ENCODE results near the gene MASP1.

MASP1 gene, protein sequence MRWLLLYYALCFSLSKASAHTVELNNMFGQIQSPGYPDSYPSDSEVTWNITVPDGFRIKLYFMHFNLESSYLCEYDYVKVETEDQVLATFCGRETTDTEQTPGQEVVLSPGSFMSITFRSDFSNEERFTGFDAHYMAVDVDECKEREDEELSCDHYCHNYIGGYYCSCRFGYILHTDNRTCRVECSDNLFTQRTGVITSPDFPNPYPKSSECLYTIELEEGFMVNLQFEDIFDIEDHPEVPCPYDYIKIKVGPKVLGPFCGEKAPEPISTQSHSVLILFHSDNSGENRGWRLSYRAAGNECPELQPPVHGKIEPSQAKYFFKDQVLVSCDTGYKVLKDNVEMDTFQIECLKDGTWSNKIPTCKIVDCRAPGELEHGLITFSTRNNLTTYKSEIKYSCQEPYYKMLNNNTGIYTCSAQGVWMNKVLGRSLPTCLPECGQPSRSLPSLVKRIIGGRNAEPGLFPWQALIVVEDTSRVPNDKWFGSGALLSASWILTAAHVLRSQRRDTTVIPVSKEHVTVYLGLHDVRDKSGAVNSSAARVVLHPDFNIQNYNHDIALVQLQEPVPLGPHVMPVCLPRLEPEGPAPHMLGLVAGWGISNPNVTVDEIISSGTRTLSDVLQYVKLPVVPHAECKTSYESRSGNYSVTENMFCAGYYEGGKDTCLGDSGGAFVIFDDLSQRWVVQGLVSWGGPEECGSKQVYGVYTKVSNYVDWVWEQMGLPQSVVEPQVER

DNA sequence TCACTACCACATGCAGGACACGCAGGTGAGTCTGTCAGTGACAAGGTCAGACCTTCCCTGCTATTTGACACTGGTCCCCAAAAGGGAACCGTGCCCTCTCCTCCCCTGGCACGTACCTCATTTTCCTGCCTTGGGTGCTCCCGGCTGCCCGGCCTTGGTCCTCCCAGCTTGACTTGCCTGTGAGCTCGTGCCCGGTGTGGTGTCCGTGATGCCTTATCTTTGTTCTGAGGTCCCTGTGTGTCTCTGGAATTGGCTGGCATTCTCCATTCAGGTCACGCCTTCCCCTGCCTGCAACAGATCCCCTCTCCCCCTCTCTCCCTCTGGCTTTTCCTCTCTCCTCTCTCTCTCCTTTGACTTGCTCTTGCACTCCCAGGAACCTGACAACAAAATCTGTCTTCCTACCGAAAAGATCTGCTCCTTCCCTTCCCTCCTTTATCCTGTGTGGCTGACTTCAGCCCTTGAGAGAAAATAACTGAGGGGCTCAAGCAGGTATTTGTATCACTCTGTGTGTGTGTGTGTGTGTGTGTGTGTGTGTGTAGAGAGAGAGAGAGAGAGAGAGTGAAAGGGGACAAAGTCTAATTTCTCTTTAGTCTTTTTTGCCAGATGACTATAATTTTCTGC lies at the start of gene MASP1:
MASP1 (minus strand) TSS at position 226 of the 621 bp plus-strand sequence; CDS start at position 121, 105 bp downstream.
- peak within 1 kb of the TSS; percentile 62 to 71 for H3K4me3 ChIP-seq (ENCODE audit: low read depth in 1 of 2, low read length in 2 of 2)
- H3K27me3 ChIP-seq (ENCODE audit: control insufficient read depth in 1 of 2, insufficient read depth in 2 of 2, low read length in 2 of 2) = no peaks in the 10 kb centered on the region
- peak within 1 kb of the TSS; percentile 82 for H3K9ac ChIP-seq (ENCODE audit: low read length)
- no peaks in the 10 kb centered on the region for H3K36me3 ChIP-seq (ENCODE audit: insufficient read depth, low read length)
- peak within 1 kb of the TSS; percentile 71 for H3K27ac ChIP-seq (ENCODE audit: low read depth, low read length)
- H3K4me1 ChIP-seq (ENCODE audit: insufficient read depth, low read length) = peaks cover 50% of the 10 kb centered on the region
- no peaks in the 10 kb centered on the region for H3K9me3 ChIP-seq (ENCODE audit: low read length)

DNA sequence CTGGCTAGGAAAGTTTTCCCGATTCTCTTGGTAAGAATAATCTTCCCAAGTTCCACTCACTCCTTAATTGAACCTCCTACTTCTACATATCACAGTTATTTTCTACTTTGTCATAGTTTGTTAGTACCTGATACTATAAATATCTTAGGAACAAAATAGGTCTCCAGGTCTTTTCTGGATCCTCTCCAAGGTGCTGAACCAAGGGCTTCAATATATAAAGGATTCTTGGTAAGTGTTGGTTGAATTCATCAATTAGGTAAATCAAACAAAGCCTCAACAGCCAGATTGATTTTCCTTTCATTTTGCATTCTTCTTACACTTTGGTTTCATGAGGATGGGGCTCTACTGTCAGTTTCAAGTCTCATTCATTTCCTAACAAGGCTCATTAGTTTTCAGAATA lies 49.0 kb upstream of the MASP1 start:
- Histone ChIP-seq H3K36me3 (ENCODE audit: insufficient read depth, low read length) (no peaks in the 10 kb centered on the region), H3K27me3 (ENCODE audit: control insufficient read depth in 1 of 2, insufficient read depth in 2 of 2, low read length in 2 of 2) (no peaks in the 10 kb centered on the region), H3K4me1 (ENCODE audit: insufficient read depth, low read length) (no peaks in the 10 kb centered on the region), H3K27ac (ENCODE audit: low read depth, low read length) (no peak overlapping the region), H3K4me3 (ENCODE audit: low read depth in 1 of 2, low read length in 2 of 2) (no peak overlapping the region), H3K9ac (ENCODE audit: low read length) (no peak overlapping the region), H3K9me3 (ENCODE audit: low read length) (no peaks in the 10 kb centered on the region)

DNA sequence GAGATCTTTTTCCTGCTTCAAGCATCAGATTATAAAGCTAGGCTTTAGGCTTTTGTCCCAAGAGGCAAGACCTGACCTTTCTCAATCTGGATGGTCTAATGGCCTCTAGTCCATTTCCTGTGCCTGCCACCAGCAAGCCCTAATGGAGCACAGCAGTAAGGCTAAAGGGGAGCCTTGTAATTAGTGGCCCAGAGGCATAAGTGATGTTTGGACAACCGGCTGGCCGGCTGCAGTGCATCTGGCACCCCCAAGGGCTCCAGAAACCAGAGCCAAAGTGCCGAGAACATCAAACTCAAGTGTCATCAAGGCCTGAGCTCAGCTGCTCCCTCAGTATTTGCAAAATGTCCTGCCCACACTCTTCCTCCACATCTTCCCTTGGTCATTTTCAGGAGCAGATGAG lies 44.8 kb upstream of the MASP1 start:
- no peaks in the 10 kb centered on the region for H3K36me3 ChIP-seq (ENCODE audit: insufficient read depth, low read length)
- no peak overlapping the region for H3K4me3 ChIP-seq (ENCODE audit: low read depth in 1 of 2, low read length in 2 of 2)
- no peak overlapping the region for H3K9ac ChIP-seq (ENCODE audit: low read length)
- no peaks in the 10 kb centered on the region for H3K4me1 ChIP-seq (ENCODE audit: insufficient read depth, low read length)
- no peaks in the 10 kb centered on the region for H3K9me3 ChIP-seq (ENCODE audit: low read length)
- H3K27me3 ChIP-seq (ENCODE audit: control insufficient read depth in 1 of 2, insufficient read depth in 2 of 2, low read length in 2 of 2) = no peaks in the 10 kb centered on the region
- no peak overlapping the region for H3K27ac ChIP-seq (ENCODE audit: low read depth, low read length)

DNA sequence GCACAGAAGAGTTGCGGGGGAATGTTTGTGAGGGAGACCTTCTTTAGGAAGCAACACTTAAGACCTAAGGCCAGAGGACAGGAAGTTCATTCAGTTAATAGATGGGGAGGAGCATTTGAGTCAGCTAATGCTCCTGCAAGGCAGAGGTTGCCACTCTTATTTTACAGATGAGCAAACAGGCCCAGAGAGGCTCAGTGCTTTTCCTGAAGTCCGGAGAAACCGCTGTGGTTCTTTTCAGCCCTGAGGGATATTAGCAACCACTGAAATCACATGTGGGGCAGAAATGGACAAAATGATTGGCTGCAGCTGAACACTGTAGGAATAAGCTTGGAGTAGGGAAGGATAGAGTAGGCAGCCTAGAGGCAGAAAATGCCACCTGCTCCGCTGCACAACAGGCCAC lies 43.4 kb upstream of the MASP1 start:
- Histone ChIP-seq H3K27ac (ENCODE audit: low read depth, low read length) (no peak overlapping the region), H3K9ac (ENCODE audit: low read length) (no peak overlapping the region)

DNA sequence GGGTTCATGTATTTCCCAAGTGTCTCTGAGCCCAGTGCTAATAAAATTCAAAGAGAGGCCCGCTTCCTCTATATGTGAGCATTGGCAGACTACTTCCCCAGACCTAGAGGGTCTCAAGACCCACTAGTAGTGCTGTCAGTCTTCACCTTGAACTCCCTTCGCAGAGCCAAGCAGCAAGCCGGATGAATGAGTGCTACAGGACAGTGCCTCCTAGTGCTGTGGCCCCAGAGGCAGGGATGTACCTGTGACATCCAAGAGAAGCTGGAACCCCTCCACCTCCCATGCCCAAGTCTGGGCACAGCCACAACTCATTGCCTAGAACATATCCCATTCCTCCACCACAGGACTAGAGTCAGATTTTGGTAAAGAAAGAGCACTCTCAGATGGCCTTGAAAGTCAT lies 37.2 kb upstream of the MASP1 start:
- H3K27ac ChIP-seq (ENCODE audit: low read depth, low read length) = no peak overlapping the region
- H3K9ac ChIP-seq (ENCODE audit: low read length) = no peak overlapping the region
- H3K36me3 ChIP-seq (ENCODE audit: insufficient read depth, low read length) = no peaks in the 10 kb centered on the region
- no peaks in the 10 kb centered on the region for H3K4me1 ChIP-seq (ENCODE audit: insufficient read depth, low read length)
- H3K27me3 ChIP-seq (ENCODE audit: control insufficient read depth in 1 of 2, insufficient read depth in 2 of 2, low read length in 2 of 2) = no peaks in the 10 kb centered on the region
- no peak overlapping the region for H3K4me3 ChIP-seq (ENCODE audit: low read depth in 1 of 2, low read length in 2 of 2)
- H3K9me3 ChIP-seq (ENCODE audit: low read length) = no peaks in the 10 kb centered on the region

More for the DNA sequence above, 43.4 kb upstream of the MASP1 start:
- Histone ChIP-seq H3K27me3 (ENCODE audit: control insufficient read depth in 1 of 2, insufficient read depth in 2 of 2, low read length in 2 of 2) (no peaks in the 10 kb centered on the region), H3K36me3 (ENCODE audit: insufficient read depth, low read length) (no peaks in the 10 kb centered on the region), H3K9me3 (ENCODE audit: low read length) (no peaks in the 10 kb centered on the region), H3K4me1 (ENCODE audit: insufficient read depth, low read length) (no peaks in the 10 kb centered on the region), H3K4me3 (ENCODE audit: low read depth in 1 of 2, low read length in 2 of 2) (no peak overlapping the region)

DNA sequence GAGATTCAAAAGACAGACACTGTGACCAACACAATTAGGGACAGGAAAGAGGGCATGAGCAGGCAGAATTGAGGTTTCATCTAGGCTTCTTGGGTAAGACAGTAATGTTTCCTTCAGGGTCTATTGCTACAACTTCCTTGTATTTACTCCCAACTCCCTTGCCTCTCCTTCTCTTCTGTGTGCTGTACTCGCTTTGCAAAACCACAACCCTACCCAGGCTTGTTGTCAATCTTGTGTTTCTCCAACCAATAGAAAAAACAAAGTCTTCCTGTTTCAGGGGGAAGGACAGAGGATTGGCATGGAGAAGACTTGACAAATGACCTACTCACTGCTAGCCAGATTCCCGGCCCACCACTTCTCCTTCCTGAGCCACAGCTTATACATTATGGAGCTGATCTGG lies 36.3 kb upstream of the MASP1 start:
- Histone ChIP-seq H3K27ac (ENCODE audit: low read depth, low read length) (no peak overlapping the region), H3K36me3 (ENCODE audit: insufficient read depth, low read length) (no peaks in the 10 kb centered on the region), H3K27me3 (ENCODE audit: control insufficient read depth in 1 of 2, insufficient read depth in 2 of 2, low read length in 2 of 2) (no peaks in the 10 kb centered on the region), H3K4me1 (ENCODE audit: insufficient read depth, low read length) (no peaks in the 10 kb centered on the region), H3K9ac (ENCODE audit: low read length) (no peak overlapping the region), H3K9me3 (ENCODE audit: low read length) (no peaks in the 10 kb centered on the region), H3K4me3 (ENCODE audit: low read depth in 1 of 2, low read length in 2 of 2) (no peak overlapping the region)

DNA sequence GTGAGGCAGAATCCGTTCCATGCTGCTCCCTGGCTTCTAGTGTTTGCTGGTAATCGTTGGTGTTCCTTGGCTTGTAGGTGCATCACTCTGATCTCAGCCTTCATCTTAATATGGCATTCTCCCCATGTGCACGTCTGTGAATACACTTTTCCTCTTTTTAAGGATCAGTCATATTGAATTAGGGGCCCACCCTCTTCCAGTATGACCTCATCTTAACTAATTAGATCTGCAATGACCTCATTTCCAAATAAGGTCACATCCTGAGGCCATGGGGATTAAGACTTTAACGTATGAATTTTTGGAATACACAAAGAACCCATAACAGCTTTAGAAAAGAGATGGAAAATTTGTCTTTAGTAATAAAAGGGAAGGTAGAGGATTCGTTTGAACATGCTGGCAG lies 34.1 kb upstream of the MASP1 start:
- H3K9ac ChIP-seq (ENCODE audit: low read length) = no peak overlapping the region
- H3K36me3 ChIP-seq (ENCODE audit: insufficient read depth, low read length) = no peaks in the 10 kb centered on the region
- no peaks in the 10 kb centered on the region for H3K9me3 ChIP-seq (ENCODE audit: low read length)
- H3K27ac ChIP-seq (ENCODE audit: low read depth, low read length) = no peak overlapping the region
- no peak overlapping the region for H3K4me3 ChIP-seq (ENCODE audit: low read depth in 1 of 2, low read length in 2 of 2)
- H3K4me1 ChIP-seq (ENCODE audit: insufficient read depth, low read length) = no peaks in the 10 kb centered on the region
- H3K27me3 ChIP-seq (ENCODE audit: control insufficient read depth in 1 of 2, insufficient read depth in 2 of 2, low read length in 2 of 2) = no peaks in the 10 kb centered on the region

DNA sequence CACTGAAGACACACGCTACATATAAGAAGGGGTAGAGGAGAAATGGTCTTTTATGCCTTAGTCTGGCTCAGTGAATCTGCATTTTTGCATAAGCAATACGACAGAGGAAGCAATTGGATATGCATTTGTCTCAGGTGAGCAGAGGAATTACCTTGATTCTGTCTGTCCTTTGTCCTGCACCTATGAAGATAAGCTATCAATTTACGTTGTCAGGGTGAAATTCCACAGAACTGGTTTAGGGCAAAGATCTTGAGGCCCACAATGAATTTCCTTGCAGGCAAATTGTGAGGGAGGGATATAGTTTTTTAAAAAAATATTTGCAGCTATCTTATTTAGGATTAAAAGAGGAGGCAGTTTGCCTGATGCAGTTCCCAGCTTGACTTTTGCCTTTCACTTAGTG lies 31.6 kb upstream of the MASP1 start:
- H3K27ac ChIP-seq (ENCODE audit: low read depth, low read length) = no peak overlapping the region
- H3K9me3 ChIP-seq (ENCODE audit: low read length) = no peaks in the 10 kb centered on the region
- H3K4me1 ChIP-seq (ENCODE audit: insufficient read depth, low read length) = peaks cover 14% of the 10 kb centered on the region
- H3K4me3 ChIP-seq (ENCODE audit: low read depth in 1 of 2, low read length in 2 of 2) = no peak overlapping the region
- no peaks in the 10 kb centered on the region for H3K27me3 ChIP-seq (ENCODE audit: control insufficient read depth in 1 of 2, insufficient read depth in 2 of 2, low read length in 2 of 2)
- H3K36me3 ChIP-seq (ENCODE audit: insufficient read depth, low read length) = no peaks in the 10 kb centered on the region
- no peak overlapping the region for H3K9ac ChIP-seq (ENCODE audit: low read length)

DNA sequence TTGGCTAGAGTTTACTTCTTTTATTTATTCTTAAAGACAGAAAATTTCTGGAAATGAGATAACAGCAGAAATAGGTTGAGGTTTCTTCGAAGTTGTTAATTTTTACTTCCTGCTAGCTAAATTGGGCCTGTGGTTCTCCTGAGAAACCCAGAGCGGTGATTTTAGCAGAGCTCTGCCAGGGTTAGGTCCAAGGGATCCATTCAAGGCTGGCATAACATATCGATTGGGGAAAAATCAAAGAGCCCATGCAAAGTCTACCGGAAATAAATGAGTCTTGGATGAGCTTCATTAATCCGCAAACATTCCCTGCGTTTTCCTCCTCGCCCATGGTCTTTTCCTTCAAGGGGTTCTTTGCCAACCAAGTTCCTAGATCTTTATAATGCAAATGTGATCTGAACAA lies 30.8 kb upstream of the MASP1 start:
- H3K9me3 ChIP-seq (ENCODE audit: low read length) = no peaks in the 10 kb centered on the region
- no peaks in the 10 kb centered on the region for H3K27me3 ChIP-seq (ENCODE audit: control insufficient read depth in 1 of 2, insufficient read depth in 2 of 2, low read length in 2 of 2)
- no peak overlapping the region for H3K27ac ChIP-seq (ENCODE audit: low read depth, low read length)
- no peak overlapping the region for H3K9ac ChIP-seq (ENCODE audit: low read length)
- no peak overlapping the region for H3K4me3 ChIP-seq (ENCODE audit: low read depth in 1 of 2, low read length in 2 of 2)
- peaks cover 14% of the 10 kb centered on the region for H3K4me1 ChIP-seq (ENCODE audit: insufficient read depth, low read length)
- H3K36me3 ChIP-seq (ENCODE audit: insufficient read depth, low read length) = no peaks in the 10 kb centered on the region

DNA sequence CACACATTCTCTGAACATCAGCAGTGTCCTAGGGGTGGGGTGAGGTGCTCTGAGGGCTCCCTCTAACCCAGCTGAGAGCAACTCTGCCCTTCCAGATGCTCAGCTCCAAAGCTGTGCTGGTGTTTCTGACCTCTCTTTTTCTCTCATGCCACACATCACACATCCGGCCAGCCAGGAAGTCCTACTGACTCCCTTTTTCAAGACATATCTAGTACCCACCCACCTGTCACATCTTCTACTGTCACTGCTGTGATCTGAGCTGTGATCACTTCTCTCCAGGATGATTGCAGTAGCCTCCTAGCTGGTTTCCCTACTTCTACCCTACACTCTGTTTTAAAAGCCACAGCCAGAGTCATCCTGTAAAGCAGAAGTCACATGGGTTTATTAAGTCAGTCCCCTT lies 30.2 kb upstream of the MASP1 start:
- Histone ChIP-seq H3K9me3 (ENCODE audit: low read length) (no peaks in the 10 kb centered on the region), H3K27me3 (ENCODE audit: control insufficient read depth in 1 of 2, insufficient read depth in 2 of 2, low read length in 2 of 2) (no peaks in the 10 kb centered on the region), H3K27ac (ENCODE audit: low read depth, low read length) (no peak overlapping the region), H3K4me1 (ENCODE audit: insufficient read depth, low read length) (peaks cover 14% of the 10 kb centered on the region), H3K9ac (ENCODE audit: low read length) (no peak overlapping the region), H3K4me3 (ENCODE audit: low read depth in 1 of 2, low read length in 2 of 2) (no peak overlapping the region), H3K36me3 (ENCODE audit: insufficient read depth, low read length) (no peaks in the 10 kb centered on the region)

DNA sequence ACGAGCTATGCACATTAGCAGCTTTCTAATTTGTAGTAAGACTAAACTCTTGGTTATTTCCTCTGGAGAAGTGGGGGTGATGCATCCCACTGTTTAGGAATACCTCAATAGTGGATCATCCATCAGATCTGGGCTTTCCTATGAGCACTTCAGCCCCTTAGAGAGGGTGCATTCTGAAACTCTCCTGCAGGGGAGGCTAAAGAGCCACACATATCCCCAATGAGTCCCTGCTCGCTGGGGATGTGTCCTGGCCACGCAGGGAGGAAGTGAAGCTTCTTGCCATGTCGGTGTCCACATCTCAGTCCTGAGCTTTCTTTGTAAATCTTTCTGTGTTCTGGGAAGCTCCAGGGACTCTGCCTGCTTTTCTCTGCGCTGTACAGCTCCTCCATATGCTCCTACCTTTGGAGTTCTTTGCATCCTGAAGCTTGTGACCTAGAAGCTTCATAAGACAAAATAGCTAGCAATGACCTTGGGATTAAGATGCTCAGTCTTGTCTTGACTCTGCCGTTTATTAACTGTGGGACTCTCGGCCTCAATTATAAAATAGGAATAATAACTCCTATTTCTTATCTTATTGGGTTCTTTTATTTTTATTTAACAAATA lies 28.3 kb upstream of the MASP1 start:
- Histone ChIP-seq H3K27me3 (ENCODE audit: control insufficient read depth in 1 of 2, insufficient read depth in 2 of 2, low read length in 2 of 2) (no peaks in the 10 kb centered on the region), H3K4me1 (ENCODE audit: insufficient read depth, low read length) (peaks cover 14% of the 10 kb centered on the region), H3K36me3 (ENCODE audit: insufficient read depth, low read length) (no peaks in the 10 kb centered on the region), H3K9me3 (ENCODE audit: low read length) (no peaks in the 10 kb centered on the region), H3K27ac (ENCODE audit: low read depth, low read length) (no peak overlapping the region), H3K9ac (ENCODE audit: low read length) (no peak overlapping the region), H3K4me3 (ENCODE audit: low read depth in 1 of 2, low read length in 2 of 2) (peak overlapping the region in 1 of 2 donors; percentile 65)

Data from muscle layer of colon (tissue), 2 donors.